ENCODE data around the gene DBN1. TPM values are rescaled to one million over a fixed set of nuclear protein-coding genes. Genes with fewer than 3 reads are reported as not detected.

The DBN1 gene
- total RNA-seq, 2 donors from 2014 or later, result 11.8 to 18.8 TPM

DNA sequence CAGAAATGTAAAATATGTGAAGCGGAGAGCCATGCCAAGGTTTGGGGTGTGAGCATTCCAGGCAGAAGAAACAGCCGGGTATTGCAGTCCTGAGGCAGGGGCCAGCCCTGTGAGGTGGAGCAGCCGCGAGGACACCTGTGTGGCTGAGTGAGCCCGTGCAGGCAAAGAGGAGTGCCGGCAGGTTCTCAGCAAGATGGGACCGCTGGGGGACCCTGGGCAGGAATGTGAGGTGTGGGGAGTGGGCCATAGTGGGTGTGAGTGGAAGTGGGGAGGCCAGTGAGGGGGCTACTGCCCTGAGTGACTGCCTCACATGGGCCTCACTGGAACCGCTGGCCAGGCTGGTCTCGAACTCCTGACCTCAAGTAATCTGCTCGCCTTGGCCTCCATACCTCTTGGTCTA, 35.0 kb downstream of the DBN1 start:
- intact Hi-C loops (cut with DNase I, micrococcal nuclease), result no loop called here
- DNase-seq, result no peak
- no peak for ATAC-seq

DNA sequence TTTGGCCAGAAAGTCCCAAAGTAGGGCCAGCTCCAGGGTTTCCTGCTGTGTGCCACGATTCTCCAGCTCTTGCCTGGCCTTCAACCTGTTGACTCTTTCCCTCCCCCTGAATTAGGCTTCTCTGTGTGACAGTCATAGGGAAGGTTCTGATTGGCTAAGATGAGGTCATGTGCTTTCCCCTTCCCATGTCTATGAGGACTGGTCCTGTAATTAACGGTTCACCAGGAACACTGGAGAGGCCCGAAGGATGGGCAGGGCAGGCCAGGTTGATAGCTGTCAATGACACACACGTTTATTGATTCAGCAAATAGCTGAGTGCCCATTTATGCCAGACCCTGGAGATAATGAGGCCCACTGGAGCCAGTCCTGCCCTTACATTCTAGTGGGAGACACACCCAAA, 35.8 kb downstream of the DBN1 start:
- DNase-seq, result no peak
- intact Hi-C loops (cut with DNase I, micrococcal nuclease), result no loop called here
- ATAC-seq, result peak; percentile 37

DNA sequence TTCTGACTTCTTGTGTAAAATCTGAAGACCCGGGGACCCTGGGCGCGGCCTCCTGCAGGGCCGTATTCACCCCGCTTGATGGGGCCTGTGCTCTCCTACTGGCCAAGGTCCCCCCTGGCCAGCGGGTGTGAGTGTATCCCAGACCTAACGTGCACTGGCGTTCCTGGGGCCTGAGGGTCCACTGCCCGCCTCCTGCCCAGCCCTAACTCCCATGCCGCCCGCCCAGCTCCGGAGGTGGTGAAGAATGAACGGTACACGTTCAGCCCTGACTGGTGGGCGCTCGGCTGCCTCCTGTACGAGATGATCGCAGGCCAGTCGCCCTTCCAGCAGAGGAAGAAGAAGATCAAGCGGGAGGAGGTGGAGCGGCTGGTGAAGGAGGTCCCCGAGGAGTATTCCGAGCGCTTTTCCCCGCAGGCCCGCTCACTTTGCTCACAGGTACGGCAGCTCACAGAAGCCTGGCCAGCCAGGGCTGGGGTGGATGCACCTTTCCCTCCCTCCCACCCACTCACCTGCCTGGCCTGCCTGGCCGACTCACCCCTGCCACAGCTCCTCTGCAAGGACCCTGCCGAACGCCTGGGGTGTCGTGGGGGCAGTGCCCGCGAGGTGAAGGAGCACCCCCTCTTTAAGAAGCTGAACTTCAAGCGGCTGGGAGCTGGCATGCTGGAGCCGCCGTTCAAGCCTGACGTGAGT, 37.4 kb downstream of the DBN1 start:
- DNase-seq (no peak), ATAC-seq (no peak)
- intact Hi-C loops (cut with DNase I, micrococcal nuclease), result no loop called here

DNA sequence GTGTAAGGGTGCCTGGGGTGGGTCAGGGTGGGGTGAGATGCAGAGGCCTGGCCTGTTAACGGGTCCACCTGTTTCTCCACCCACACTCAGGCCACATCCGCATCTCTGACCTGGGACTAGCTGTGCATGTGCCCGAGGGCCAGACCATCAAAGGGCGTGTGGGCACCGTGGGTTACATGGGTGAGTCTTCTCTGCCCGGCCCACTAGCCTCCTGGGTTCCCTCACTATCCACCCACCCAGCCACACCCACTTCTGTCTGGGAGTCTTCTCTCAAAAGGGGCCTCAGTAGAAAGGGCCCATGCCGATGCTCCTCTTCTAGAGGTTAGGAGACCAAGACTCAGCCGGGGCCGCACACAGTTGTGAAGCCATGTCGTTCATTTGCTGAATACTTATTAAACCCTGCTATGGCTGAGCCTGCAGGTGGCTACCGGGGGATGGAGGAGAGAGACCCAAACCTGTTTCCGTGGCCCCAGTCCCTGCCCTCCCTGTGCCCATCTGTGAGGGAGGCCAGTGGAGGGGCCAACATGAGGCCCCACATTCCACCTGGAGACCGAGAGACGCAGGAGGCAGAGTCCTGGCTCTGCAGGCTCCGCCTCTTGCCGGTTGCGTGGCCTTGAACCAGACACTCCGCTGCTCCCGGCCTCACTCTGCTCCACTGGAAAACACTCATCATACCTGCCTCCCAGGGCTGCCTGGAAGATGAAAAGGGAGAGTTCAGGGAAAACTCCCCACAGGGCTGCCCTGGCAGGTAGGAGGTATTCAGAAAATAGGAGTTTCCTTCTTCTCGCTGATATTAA, 38.3 kb downstream of the DBN1 start:
- intact Hi-C loops (cut with DNase I, micrococcal nuclease), result no loop called here
- ATAC-seq, result no peak
- no peak for DNase-seq

DNA sequence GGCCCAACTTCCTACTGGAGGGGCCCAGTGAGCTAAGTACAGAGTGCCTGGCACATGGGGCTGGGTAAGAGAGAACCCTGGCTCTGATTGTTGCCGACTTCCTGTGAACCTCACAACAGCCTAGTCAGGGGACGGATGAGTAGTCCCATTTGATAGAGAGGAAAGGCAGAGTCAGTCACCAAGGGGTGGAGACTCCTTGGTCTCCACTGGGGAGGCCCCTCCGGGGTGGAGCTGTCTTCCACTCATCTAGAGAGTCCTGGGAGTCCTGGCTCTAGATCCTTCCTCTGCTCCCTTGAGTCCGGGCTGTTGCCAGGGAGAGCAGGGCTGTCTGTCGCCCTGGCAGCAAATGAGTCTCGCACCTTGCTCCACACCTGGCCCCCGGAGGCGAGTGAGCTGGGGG, 39.0 kb downstream of the DBN1 start:
- DNase-seq, result no peak
- intact Hi-C loops (cut with DNase I, micrococcal nuclease), result no loop called here
- ATAC-seq, result no peak

DNA sequence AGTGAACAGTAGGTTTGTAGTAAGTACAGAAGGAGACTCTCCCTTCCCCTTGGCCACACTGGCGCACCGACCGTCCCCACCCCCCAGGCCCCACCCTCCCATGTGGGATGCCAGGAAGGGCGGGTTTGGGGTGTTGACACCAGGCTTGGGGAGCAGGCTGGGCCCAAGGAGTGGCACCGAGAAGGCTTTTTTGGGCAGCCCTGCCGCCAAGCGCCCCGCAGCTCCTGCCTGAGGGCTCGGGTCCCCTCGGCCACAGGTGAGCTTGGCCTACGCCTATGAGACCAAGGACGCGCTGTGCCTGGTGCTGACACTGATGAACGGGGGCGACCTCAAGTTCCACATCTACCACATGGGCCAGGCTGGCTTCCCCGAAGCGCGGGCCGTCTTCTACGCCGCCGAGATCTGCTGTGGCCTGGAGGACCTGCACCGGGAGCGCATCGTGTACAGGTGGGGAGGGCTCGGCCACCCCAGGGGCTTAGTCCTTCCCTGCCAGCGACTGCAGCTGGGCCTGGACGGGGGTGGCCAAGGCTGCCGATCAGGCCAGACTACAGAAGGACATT, 39.7 kb downstream of the DBN1 start:
- no peak for ATAC-seq
- intact Hi-C loops (cut with DNase I, micrococcal nuclease), result no loop called here

DNA sequence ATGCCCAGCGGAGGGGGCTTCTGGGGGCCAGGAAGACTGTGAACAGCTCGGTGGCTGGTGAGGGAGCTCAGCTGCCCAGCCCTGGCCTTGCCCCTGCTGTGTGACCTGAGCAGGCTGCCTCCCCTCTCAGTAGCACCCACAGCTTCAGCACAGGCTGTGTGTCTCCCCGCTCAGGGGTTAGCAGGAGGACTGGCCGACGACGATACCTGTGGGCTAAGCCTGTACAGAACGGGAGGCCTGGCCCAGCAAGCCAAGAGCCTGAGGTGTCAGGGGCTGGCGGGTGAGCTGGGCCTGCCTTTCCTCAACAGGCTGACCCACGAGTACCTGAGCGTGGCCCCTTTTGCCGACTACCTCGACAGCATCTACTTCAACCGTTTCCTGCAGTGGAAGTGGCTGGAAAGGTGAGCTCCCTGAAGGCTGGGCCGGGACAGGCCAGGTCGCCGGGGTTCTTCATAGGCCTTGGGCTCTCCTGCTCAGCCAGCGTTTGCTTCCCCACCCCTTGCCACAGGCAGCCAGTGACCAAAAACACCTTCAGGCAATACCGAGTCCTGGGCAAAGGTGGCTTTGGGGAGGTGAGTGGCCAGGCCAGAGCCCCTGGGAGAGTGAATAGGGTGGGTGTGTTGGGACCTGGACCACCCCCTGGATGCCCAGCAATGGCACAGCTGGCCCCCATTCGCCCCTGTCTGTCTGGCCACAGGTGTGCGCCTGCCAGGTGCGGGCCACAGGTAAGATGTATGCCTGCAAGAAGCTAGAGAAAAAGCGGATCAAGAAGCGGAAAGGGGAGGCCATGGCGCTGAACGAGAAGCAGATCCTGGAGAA, 40.4 kb downstream of the DBN1 start:
- no peak for ATAC-seq
- DNase-seq, result no peak
- intact Hi-C loops (cut with DNase I, micrococcal nuclease), result no loop called here

More for the DNA sequence above, 39.7 kb downstream of the DBN1 start:
- no peak for DNase-seq

DNA sequence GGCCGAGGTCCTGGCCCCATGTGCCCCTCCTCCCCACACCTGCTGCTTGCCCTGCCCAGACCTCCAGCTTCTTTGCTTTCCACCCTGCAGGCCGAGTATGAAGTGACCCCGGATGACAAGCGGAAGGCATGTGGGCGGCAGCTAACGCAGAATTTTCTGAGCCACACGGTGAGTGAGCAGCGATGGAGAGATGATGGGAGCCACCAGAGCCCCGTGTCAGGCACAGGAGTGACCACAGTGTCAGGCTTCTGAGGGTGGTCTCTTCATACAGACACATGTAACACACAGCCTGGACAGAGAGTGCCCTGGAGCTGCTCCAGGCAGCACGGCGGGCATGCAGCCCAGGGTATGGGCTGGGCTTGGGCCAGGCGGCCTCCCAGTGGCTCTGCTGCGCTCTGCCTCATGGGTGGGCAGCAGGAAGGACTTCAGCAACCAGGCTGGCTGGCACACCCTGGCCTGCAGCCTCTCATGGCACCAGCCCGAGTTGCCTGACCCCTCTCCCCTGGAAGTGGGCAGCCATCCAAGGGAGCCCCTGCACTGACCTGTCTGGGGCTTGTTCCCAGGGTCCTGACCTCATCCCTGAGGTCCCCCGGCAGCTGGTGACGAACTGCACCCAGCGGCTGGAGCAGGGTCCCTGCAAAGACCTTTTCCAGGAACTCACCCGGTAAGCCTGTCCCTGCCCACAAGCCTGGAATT, 41.1 kb downstream of the DBN1 start:
- intact Hi-C loops (cut with DNase I, micrococcal nuclease), result no loop called here
- DNase-seq (no peak), ATAC-seq (no peak)

DNA sequence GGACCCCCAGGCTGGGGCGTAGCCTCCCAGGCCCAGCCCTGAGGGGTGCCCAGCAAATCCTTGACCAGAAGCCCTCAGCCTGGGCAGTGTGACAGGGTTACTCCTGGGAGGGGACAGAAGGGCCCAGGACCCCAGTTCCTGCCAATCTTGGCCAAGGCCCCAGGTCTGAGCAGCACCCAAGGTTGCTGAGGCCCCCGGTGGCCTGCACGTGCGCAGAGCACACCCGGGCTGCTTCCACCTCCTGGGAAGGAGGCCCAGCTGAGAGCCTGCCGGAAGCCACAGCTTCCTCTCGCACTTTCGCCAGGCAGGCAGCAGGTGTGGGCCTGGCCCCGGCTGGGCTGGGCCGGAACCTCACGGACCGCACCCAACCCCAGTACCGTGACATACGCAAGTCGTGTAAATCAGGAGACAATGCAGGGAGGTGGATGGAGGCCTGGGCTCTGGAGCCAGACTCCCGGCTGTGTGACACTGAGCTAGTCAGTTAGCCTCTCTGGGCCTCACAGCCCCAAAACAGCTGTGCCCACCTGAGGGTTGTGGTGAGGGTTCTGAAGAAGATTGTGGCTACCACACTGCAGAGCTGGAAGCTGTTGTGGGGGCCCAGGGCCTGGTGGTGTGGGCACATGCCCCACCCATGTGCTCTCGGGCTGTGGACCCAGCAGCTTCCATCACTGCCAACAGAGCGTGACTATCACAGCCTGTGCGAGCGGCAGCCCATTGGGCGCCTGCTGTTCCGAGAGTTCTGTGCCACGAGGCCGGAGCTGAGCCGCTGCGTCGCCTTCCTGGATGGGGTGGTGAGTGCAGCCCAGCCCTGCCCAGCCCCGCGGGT, 41.9 kb downstream of the DBN1 start:
- DNase-seq (peak; percentile 64 to 72), ATAC-seq (no peak)
- intact Hi-C loops (cut with DNase I, micrococcal nuclease), result no loop called here

DNA sequence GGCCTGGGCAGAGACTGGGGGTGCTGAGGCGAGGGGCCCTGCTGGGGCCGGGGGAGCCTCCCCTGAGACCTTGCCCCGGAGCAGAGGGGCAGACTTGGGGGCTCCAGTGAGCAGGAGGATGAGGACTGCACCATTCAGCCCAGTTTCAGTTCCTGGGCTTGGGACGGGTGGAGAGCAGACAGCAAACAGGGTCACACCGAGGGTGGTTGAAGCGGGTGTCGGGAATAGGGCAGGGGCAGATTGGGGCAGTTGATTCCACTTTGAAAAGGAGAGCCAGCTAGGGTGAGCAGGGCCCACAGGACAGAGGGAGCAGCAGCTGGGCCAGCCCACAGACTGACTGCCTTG, 42.5 kb downstream of the DBN1 start:
- intact Hi-C loops (cut with DNase I, micrococcal nuclease), result no loop called here
- DNase-seq (no peak), ATAC-seq (no peak)

DNA sequence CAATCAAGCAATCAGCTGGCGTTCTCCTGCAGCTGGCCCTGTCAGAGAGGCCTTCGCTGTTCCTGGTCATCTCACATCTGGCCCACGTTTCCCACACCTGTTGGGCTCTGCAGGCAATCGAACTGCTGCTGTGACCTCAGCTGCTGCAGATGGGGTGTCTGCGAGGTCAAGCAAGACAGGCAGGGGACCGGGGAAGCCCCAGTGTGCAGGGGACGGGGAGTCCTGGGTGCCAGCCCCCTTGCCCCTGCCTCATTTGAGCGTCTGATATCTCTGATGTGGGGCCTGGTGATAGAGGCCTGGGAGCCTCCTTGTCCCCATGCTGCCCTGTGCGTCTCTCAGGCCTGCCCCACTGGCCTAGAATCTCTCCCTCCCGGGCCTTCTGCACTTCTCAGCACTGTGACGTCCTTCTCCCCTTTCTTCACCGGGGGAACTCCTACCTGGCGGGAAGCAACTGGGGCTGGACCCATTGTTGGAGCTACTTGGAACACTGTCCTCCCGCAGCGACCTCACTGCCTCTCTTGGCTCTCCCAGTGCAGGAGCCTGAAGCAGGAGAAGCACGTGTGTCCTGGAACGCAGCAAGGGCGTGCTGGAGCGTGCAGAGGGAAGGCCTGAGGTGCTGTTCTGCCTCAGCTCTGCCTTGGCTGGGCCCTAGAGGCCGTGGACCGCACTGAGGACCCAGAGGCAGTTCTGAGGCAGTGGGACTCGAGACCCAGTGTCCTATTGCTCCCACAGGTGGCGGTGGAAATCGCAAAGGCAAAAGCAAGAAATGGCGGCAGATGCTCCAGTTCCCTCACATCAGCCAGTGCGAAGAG, 43.1 kb downstream of the DBN1 start:
- ATAC-seq (no peak), DNase-seq (peak in 1 of 2 donors; percentile 66)
- intact Hi-C loops (cut with DNase I, micrococcal nuclease), result no loop called here

DNA sequence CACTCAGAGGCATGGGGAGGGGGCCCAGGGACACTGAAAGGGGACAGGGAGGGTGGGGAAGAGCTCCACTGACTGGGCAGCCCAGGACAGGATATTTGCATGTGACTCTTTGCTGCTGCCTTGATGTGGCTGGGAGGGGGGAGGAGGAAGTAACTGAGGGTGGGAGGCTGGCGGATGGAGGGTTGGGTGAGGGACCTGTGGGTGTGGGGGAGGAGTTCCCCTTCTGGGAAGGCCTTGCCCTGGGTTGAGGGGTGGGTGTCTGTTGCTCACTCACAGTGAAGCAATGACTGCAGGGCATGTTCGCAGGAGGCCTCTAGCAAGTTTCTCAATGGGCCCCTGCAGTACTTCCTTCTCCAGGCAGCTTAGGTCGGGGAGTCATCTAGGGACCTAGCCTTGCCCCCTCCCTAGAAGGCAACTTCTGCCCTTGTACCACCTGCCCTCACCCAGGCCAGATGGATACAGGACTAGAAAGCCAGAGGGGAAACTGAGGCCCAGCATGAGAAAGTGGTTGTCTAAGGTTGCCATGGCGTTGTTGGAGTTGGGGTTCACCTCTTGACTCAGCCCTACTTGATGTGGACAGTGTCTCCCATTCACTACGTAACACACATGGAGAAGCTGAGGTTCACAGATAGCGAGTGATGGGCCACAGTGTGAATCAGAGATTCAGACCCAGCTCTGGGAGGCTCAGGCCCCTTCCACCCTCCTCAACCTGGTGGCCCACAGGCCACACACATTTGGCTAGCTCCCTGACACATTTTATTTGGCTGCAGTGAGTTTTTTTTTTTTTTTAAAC, 44.0 kb downstream of the DBN1 start:
- intact Hi-C loops (cut with DNase I, micrococcal nuclease), result no loop called here
- DNase-seq (peak; percentile 62 to 83), ATAC-seq (no peak)

DNA sequence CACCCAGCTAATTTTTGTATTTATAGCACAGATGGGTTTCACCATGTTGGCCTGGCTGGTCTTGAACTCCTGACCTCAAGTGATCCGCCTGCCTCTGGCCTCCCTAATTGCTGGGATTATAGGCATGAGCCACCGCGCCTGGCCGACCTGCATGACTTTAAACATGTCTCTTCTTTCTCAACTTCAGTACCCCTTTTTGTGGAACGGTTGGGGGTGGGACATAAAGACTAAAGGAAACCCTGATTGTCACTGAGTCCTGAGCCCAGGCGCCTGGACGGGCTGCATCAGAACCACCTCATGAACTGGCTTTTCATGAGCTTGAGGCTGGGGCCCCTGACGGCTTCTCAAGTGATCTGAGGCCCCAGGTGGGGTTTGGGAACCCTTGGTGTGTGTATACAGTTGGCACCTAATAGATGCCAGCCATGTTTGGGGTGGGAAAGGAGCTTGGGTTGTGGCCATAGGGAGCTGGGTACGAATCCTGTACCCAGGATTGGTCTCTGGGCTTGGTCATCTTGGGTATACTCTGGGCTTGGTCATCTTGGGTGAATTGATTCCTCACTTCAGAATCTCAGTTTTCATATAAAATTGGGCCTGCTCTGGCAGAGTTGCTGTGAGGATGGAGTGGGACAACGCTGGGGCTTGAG, 44.7 kb downstream of the DBN1 start:
- ATAC-seq, result no peak
- intact Hi-C loops (cut with DNase I, micrococcal nuclease), result no loop called here
- no peak for DNase-seq

DNA sequence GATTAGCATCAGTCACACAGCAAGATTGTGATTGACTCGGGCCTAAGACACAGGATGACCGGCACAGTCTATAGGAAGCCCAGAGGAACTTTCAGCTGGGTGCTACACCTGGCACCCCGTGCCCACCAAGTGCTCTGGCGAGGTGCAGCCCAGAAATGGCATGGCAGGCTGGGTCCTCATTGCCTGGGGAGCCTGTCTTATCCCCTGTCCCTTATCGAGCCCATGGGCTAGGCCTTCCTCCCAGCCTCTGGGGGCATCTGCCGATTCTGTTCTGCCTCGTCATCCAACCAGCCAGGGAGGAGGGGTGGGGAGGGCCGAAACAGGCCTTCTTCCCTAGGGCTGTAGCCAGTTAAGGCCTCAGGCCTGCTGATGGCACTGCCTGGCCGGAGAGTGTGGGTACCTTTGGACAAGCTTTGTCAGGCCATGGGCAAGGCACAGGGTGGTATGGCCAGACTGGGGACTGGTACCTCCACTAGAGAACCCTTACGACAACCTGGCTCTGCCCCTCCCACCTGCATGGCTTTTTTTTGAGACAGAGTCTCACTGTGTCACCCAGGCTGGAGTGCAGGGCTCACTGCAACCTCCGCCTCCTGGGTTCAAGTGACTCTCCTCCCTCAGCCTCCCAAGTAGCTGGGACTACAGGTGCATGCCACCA, 45.4 kb downstream of the DBN1 start:
- no peak for ATAC-seq
- no peak for DNase-seq
- intact Hi-C loops (cut with DNase I, micrococcal nuclease), result no loop called here

DNA sequence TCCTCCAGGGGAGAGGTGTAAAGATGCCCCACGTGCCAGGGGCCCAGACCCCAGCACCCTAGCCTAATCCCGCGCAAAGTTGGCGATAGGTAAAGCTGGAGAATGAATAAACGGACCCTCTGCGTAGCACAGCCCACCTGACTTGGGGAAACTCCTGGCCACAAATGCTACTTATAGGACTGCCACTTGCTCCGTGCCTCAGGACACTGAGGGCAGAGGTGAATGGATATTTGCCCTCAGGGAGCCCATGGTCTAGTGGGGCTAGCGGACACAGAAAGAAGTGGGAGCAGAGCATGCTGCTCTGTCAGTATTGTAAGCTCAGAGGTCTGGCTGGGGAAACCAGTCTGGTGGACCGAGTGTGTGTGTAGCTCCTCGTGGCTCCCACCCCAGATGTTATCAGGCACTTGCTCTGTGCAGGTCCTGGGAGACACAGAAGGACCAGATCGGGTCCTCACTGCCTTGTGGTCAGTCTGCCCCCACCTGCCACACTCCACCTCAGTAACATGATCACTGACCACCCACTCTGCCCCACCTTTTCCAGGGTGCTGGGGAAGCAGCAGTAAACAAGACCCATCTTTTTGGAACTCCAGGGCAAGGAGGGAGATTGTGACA, 46.1 kb downstream of the DBN1 start:
- intact Hi-C loops (cut with DNase I, micrococcal nuclease), result no loop called here
- DNase-seq (no peak), ATAC-seq (no peak)
